Esophagus squamous epithelium (tissue), 4 donors: Measurements from ENCODE around the gene PCLO.

Source experiments
- CTCF ChIP-seq, 6 experiments: fragments of 450-650 bp in 4 of 6; fragments of 200-600 bp in 2 of 6; sonication (generic) in 2 of 6; IDR thresholded peaks; one replicate each; pipeline ENCODE4 v1.5.1; 2016 to 2019; ENCODE audit warnings: antibody characterized with exemption in 6 of 6, mild to moderate bottlenecking in 4 of 6, moderate library complexity in 4 of 6
- POLR2A ChIP-seq, 4 donors: fragments of 450-650 bp; IDR thresholded peaks; one replicate each; pipeline ENCODE4 v1.6.1; 2017; ENCODE audit warnings: antibody characterized with exemption in 4 of 4, mild to moderate bottlenecking in 4 of 4, moderate library complexity in 3 of 4

GRCh38 chr7:82745820-82746219, 416.9 kb downstream of the PCLO start:
- no peak for TF ChIP-seq CTCF (IDR thresholded peaks at IDR 0.05)
- no peak for TF ChIP-seq POLR2A (IDR thresholded peaks at IDR 0.05)
